NCI-H2081 (cell line): Measurements from ENCODE around the gene TANC1.

Experiments
- DNase-seq, 2 experiments: peaks; one replicate each; lab custom pipeline; 2025; lab: John Stamatoyannopoulos, UW

TANC1 gene

GRCh38 chr2:159118115-159118858 is 149.8 kb downstream of the TANC1 start:
- peak; percentile 70 to 78 for DNase-seq

- no peak for DNase-seq
Measured at GRCh38 chr2:159118859-159119500, 150.5 kb downstream of the TANC1 start.

- DNase-seq = no peak
Measured at GRCh38 chr2:159119652-159120257, 151.3 kb downstream of the TANC1 start.

DNA sequence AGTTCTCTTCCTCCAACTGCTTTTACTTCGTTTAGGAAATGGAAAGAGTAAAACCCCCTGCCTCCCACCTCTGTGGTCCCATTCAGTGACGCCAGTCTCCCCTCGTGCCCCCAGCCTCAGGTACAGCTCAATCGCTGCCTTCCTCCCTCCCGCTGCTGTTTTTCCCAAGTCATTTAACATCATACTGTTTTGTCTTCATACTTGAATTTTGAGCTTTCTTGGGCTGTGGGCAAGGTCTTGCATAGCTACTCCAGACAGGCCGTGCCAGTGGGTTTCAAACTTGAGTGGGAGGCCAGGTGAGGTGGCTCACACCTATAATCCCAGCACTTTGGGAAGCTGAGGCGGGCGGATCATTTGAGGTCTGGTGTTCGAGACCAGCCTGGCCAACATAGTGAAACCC is 155.3 kb downstream of the TANC1 start:
- DNase-seq = no peak

GRCh38 chr2:159124441-159124911 is 156.0 kb downstream of the TANC1 start:
- DNase-seq = no peak

DNA sequence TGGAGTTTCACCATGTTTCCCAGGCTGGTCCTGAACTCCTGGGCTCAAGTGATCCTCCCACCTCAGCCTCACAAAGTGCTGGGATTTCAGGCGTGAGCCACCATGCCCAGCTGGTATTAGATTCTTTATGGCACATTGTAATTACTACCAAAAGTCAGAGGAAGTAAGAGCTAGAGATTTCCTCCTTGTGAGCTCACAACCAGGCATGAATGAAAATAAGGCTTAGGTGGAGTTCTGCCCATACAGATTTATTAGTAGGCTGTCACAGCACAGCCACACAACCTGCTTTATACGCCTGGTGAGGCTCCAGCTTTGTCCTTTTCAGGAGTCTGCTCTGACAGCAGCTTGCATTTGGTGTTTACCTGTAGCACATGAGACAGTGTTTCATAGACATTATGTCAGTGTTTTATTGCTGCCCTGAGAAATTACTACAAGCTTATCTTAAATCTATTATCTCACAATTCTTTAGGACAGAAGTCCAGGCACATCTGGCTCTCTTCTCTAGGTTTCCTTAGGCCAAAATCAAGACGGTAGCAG is 156.6 kb downstream of the TANC1 start:
- no peak for DNase-seq

- no peak for DNase-seq
Measured at GRCh38 chr2:159125858-159126257, 157.4 kb downstream of the TANC1 start.

GRCh38 chr2:159126432-159127022 is 158.1 kb downstream of the TANC1 start:
- DNase-seq = no peak

- no peak for DNase-seq
Measured at GRCh38 chr2:159128191-159128590, 159.8 kb downstream of the TANC1 start.

DNA sequence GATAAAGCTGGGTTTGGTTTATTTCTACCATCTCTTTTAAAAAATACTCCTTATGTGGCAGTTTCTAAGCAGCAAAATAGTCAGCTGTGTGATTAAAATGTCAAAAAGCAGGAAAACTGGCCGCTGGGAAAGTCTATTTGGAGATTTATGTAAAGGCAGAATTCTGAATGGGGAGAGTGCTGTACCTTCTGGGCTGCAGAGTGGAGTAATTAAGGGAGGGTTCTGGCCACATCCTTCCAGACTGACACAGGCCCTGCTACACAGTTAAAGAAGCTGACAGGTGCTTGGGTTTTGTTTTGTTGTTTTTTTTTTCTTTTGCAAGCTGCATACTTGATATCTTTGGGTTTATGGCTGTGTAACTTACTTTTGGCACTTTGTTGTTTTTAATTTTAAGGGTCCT is 160.8 kb downstream of the TANC1 start:
- DNase-seq = no peak

DNA sequence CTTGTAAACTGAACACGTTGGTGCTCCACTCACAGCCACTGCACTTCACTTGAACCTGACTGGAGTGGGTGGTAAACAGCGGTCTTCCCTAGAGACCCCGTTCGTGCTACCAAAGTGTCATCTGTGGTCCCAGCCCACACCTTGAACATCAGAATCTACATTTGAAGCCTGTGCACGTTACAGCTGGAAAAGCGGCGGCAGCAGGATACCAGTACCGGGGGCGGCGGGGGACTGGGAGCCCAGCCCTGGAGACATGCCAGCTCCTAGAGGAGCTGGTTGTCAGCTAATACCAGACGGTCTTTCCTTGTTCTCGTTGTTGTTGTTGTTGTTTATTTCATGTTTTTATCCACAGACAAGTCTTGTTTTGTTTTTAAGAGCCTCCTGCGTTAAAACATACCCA is 161.4 kb downstream of the TANC1 start:
- DNase-seq = no peak

DNA sequence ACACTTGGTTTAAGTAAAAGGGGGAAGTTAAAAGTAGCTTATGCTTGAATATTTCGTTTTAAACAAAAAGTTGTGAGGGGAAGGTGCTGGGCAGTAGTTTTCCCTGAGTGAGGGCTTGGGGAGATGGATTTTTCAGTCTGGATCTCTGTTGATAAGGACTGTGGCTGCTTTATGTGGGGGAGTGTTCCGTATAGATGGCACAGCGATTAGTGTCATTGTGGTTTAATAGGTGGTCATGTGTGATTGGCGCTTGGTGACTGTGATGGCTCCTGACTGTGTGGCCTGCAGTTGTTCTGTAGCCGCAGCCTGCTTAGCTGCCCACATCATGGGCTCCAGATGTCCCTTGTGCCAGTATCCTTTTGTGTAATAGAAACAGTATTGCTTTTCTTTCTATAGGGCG is 161.9 kb downstream of the TANC1 start:
- no peak for DNase-seq

DNA sequence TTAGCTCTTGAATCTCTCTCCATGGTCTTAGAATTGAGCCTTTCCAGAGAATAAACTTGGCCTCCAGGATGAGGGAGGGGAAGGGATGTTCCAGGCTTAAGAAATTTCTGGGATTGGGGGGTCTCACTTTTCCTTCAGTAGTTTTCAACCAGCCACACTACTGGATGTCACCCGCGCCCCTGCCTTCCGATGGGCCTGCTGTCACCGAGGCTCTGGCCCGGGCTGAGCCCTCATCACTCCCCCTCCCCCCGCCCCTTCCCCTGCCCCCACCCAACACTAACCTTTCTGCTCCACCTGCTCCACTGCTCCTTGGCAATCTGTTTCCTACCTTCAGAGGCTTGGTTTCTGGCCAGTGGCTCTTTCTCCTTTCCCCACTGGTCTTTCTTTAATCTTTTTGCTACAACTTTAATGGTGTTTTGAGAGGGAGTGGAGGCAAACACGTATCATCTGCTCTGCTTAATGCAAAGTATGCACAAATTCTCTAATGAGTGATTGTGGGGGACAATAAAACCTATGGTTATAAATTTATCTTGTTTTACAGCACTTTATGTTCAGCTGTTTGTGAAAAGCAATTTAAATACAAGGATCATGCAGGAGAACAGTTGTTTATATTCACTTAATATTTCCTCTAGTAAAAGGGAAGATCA is 162.9 kb downstream of the TANC1 start:
- no peak for DNase-seq

- DNase-seq = no peak
Measured at GRCh38 chr2:159131914-159132281, 163.5 kb downstream of the TANC1 start.

DNA sequence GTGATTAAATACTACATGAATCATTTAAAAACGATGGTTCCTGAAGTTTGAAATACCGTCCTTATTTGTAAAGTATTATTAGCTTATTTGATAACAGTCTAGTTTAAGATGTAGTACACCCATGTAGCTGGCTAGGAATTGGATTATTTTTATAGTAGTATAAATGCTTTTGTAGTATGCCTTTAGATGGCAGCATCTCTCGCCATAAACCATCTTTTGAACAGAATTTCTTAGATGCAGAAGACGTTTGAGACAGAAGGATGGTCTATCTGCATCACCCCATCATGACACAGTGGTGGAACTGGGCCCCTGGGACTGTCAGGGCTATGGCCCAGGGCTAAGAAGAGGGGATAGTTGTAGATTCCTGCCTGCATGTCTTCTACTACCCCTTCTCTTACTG is 165.4 kb downstream of the TANC1 start:
- DNase-seq = no peak

DNA sequence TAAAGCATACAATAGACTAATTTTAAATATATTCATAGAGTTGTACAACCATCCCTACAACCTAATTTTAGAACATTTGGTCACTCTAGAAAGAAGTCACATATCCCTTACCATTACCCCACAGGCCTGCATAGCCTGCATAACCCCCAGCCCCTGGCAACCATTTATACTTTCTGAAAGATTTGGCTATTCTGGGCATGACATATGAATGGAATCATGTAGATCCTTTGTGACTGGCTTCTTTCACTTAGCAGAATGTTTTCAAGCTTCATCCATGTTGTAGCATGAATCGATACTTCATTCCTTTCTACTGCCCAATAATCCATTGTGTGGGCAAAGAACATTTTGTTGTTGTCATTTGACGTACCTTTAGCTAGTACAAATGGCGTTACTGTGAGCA is 166.5 kb downstream of the TANC1 start:
- no peak for DNase-seq

DNA sequence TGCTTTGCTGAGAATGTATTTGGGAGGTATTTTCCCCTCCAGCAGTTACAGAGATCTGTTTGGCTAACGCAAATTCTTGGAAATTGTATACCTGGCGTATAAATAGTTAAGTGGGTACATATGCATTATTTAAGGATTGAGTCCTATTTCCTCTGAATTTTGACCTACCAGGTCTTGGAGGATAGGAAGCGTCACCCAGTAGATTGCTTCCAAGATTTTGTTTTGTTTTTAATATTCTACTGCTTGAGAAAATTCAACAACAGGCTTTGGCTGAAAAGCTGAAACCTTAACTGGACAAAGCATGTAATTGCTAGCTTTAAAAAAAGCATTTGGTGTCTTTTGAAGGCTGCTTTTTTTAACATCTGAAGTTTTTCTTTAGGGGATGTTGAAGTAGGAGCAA is 168.0 kb downstream of the TANC1 start:
- DNase-seq = no peak

GRCh38 chr2:159137511-159138241 is 169.2 kb downstream of the TANC1 start:
- DNase-seq = no peak

DNA sequence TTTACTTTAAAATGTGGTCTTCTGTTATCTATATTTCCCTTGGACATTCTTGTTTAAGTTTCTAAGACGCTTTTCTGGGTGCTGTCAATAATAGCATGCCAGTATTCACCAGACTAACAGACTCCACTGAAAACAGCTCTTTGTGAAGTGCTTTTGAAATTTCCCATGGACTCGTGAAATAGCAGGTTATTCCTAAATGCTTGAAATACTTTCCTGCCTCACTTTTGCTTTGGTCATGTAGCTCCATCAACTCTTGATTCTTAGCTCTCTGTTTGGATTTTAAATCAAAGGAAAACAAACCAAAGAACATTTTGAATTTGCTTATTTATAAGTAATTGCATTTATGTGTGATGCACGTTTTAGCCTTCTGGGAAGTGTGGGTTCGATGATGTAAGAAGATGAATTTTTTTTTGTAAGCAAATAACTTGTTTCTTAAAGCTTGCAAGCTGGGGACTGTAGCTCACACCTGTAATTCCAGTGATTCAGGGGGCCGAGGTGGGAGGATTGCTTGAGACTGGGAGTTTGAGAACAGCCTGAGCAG is 170.3 kb downstream of the TANC1 start:
- DNase-seq = no peak

DNA sequence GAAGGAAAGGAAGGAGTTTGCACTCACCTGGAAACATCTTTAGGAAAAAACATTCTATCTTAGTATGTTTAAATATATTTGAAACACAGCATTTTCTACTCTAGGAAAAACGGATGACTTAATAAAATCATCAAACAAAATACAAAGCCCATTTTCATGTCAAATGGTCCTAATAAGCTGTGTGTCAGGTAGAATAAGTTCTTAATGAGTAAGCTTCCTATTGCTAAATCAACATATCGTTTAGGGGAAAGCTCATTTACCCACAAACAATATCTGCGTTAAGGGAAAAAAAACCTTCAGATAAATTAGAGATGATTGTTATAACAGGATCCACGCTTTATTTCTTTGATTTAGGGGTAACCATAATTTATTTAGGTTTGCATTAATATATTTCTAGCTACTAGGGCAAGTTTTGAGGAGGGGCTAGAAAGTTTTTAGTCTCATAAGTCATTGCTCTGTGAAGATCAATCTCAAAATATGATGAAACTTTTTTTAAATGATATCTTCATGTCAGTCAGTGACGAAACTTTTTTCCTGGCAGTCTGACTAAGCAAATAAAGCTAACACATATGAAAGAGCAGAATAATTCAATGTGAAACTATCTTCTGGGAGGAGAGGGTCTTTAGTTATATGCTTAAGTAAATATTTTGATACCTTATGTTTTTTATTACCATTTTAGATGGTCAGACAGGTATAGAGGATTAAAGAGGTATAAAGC is 170.9 kb downstream of the TANC1 start:
- no peak for DNase-seq
